T-helper 1 cell (primary cell): ENCODE results near the gene SOX10.

Source experiments
- DNase-seq, 5 donors: peaks; one replicate each; pipeline ENCODE4 v3.0.0-alpha.2; 2012 to 2020

Gene SOX10

DNA sequence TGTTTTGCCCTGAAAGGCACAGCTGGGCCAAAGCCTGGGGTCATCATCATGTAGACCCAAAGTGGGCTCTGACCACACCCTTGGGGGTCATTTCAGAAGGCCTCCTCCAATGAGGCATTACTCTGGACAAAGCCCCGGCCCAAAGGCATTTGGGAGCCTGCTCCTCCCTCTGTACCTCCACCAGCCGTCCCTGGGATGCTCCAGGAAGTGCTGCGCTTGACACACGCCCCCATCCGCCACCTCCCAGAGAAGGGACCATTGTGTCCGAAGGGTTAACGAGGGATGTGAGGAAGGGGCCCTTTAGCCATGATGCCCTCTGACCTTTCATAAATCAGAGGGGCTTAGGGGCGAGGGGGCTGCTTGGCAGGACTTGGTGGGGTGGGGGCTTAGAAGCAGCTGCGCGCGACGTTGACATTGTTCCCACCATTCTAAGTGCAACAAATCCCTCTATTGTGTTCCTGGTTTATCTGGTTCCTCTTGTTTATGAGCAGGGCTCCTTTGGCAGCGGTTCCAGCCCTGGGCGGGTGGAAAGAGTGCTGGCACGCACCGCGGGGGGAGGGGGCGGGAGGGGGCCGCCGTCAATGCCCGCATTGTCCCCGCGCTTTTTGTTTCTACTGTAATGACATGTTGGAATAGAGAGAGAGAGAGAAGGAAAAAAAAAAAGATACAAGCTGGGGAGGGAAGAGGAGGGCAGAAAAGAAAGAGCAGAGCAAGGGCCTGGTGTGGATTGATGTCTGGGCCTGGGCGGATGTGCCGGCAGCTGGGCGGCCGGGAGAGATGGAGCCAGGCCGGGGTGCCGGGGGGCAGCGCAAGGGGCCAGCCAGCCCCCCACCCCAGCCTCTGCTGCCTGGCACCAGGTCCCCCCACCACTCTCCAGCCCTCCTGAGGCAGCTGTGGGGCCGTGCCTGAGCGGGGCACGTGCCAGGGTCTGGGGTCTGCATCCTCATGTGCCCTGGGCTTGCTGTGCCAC is 32.1 kb upstream of the SOX10 start:
- no peak for DNase-seq

DNA sequence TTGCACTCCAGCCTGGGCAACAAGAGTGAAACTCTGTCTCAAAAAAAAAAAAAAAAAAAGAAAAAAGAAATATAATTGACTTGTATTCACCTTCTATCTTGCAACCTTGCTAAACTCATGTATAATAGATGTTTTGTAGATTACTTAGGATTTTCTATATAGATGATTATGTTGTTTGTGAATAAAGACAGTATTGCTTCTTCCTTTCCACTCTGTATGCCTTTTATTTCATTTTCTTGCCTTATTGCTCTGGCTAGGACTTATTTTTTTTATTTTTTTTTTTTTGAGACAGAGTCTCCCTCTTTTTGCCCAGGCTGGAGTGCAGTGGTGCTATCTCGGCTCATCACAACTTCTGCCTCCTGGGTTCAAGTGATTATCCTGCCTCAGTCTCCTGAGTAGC is 29.7 kb upstream of the SOX10 start:
- no peak for DNase-seq

DNA sequence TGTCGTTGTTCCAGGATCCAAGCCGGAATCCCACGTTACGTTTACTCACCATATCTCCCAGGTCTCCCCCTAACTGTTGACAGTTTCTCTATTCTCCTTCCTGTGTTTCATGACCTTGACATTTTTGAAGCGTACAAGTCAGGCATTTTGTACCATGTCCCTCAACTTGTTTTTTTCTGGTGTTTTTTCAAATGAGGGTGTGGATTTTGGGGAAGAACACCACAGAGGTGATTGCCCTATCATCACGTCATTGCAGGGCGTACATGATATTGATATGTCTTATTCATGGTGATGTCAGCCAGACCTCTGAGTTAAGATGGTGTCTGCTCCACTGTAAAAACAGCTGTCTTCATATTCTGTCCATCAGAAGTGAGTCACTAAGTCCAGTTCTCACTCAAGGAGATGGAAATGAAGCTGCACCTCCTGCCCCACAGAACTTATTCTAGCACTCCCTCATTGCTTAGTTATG is 28.3 kb upstream of the SOX10 start:
- DNase-seq = no peak

DNA sequence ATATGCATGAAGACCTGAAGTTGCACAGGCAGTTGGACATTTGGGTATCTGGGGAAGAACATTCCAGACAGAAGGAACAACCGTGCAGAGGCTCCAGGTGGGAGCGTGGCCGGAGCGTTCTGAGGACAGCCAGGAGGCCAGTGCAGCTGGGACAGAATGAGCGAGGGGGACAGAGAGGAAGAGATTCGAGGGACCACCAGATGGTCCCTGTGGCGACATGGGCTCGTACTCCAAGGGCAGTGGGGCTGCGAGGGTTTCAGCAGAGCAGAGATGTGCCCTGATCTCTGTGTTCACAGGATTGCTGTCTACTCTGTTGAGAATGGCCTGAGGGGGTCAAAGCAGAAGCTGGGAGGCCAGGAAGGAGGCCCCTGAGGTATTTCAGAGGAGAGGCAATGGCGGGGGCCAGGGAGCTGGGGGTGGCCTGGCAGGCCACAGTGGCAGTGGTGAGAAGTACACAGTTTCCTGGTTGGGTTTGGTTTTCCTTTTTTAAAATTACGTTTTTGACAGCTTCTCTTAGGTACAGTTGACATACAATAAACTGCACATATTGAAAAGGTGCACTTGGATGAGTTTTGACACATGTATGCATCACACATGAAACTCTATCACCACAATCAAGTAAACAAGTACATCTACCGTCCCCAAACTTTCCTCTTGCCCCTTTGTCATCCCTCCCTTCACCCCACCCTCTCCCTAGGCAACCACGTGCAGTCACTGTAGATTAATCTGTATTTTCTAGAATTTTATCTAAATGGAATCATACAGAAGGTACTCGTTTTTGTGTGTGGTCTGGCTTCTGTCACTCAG is 24.8 kb upstream of the SOX10 start:
- DNase-seq = no peak

DNA sequence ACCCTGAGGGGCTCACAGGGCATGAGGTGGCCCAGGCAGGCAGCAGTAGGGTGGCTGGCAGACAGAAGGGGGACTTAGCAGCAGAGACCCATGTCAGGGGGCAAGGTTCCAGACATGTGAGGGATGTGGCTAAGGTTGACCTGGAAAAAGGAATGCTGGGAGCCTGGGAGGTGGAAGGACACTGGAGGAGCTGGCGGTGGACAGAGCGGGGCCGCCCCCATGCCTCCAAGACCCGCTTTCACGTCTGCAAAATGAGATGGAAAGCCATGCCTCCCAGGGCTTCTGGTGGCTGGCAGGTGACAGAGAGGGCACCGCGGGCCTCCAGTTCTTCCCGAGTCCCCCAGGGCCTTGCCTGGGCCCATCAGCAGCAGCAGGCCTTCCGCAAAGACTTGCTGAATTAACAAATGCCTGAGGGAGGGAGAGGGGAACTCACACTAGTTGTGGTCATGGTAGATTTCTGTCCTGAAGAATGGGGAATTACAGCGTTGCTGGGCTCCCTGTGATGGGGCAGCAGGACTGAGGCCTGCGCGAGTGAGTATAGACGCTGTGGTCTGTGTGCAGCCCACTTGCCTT is 23.1 kb upstream of the SOX10 start:
- DNase-seq = no peak

DNA sequence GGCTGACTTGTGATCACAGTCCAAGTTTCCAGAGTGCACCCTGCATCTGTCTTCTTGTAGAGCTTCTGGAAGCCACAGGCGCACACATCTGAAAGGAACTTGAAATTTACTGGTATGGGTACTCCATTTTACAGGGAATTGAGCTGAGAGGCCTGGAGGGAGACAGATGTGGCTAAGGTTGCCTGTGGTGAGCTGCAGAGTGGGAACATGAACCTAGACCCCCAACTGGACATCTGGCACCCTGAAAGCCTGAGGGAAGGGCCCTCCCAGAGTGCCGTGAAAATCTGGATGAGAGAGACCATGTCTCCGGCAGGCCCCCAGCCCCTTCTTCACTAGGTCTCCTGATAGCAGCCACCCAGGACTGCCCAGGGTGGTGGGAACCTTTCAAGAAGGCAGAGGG is 22.6 kb upstream of the SOX10 start:
- no peak for DNase-seq

DNA sequence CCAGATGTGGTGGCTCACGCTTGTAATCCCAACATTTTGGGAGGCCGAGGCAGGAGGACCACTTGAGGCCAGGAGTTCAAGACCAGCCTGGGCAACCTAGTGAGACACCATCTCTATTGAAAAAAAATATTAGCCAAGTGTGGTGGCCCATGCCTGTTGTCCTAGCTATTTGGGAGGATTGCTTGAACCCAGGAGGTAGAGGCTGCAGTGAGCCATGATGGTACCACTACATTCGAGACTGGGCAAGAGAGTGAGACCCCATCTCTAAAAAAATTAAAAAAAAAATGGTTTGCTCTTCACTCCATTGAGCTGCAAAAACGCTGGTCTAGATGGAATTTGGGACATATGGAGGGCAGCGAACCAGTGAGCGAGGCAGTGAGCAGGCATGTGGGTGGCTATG is 21.6 kb upstream of the SOX10 start:
- DNase-seq = no peak

DNA sequence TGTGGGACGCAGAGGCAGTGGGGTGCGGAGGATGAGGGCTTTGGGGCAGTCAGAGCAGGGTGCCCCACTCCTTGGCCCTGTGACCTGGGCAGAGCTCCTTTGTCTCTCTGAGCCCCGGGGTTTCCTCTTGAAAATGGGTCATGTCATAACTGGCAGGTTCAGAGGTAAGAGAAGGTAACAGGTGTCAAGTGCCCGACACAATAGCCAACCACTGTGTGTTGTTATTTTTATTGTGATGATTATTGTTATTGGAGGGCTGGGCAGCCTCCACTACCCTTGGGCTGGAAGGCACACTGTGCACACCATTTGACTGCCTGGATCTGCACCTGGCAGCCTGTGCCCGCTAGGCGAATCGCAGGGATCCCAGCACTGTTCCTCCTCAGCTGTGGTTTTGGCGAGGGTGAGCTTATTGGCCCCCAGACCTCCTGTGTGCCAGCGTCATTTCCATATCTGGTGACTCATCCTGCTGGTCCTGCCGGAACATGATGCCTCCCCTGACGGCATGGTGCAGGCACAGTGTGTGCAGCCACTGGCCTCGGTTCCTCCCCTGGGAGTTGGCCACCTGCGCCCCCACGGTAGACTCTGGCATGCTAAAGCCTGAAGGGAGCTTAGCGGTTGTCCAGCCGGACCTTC is 15.4 kb upstream of the SOX10 start:
- no peak for DNase-seq

DNA sequence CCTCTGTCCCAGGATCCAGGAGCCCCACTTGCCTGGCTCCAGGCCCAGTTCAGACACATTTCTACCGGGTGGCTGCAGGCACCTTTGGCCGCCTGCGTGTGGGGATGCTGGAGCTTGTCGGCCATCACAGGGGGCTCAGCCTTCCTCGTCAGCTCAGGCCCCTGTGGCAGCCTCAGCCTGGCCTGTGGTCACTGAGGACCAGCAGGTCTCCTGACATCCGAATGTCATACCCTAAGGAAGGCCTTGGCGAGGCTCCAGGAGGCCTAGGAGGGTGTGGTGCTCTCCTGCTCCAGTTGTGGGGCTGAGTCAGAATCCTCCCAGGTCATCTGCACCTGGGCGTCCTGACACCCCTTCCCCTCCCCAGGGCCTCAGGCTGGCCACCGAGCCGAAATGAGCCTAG is 14.9 kb upstream of the SOX10 start:
- DNase-seq = no peak

DNA sequence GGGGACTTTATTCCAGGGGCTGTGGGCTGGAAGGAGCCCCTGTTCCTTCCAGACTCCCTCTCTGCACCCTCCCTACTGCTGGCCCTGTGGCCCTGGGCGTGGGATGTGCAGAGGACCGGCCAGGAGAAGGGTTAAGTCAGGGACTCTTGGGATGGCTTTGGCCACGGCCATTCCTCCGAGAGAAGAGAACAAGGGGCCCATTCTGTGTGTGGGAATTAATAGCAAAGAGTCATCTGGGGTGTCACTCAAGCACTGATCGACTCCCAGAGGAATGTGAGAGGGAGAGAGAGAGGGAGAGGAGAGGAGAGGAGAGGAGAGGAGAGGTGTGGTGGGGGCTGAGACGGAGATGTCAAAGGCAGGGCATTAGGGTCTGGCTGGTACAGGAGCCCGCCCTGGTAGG is 14.2 kb upstream of the SOX10 start:
- DNase-seq = no peak

DNA sequence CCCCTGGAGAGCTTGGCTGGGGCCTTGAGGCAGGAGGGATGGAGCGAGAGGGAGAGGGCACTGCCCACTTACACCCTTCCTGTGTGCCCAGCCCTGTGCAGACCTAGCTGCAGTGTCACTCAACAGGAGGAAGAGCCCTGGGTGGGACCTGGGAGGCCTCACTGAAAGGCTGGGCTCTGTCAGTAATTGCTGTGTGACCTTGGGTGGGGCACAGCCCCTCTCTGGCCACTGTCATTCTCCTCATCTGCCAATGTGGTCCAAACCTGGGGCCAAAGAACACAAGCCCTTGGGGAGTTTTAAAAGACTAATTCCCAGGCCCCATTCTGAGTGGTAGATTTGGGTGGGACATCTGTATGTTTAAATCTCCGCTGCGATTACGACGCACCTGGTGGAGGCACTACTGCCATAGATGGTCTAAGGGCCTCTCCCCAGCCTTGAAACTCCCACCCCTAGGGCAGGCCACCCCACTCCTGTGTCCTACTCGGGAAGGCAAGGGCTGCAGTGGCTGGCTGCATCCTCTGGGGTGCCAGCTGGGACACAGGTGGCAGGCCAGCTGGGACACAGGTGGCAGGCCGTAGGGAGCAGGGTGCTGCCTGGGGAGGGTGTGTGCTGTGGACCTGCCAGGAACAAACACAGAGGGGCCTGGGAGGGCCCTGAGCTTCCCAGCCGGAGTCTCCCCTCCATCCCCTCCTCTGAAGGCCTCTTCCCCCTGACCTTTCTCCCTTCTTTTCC is 12.3 kb upstream of the SOX10 start:
- DNase-seq = no peak

DNA sequence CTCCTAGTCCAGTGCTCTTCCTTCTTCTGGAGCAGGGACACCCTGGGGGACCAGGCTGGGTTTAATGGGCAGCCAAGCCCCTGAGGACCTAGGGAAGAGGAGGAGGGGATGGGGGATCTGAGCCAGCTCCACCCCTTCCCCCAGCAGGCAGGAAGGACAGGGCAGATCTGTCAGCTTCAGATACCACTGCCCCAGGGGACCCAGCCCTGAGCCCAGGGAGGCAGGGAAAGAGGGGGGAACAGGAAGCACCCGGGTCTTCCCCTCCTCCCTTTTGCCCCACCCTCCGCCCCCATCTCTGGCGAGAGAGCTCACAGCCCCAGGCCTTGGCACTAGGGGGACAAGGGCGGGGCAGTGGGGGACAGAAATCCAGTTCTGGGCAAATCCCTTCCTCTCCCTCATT is 11.7 kb upstream of the SOX10 start:
- no peak for DNase-seq

DNA sequence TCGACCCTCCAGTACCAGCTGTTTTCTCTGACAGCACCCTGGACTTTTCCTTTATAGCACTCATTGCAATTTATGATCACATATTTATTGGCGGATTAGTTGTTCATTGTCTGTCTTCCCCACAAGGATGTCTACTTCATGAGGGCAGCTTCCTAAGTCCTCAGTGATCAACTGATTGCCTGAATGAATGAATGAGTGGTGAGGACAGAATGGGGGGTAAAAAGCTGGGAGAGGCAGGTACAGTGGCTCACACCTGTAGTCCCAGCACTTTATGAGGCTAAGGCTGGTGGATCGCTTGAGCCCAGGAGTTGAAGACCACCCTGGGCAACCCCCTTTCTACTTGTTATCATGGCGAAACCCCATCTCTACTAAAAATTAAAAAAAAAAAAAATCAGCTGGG is 11.1 kb upstream of the SOX10 start:
- no peak for DNase-seq

DNA sequence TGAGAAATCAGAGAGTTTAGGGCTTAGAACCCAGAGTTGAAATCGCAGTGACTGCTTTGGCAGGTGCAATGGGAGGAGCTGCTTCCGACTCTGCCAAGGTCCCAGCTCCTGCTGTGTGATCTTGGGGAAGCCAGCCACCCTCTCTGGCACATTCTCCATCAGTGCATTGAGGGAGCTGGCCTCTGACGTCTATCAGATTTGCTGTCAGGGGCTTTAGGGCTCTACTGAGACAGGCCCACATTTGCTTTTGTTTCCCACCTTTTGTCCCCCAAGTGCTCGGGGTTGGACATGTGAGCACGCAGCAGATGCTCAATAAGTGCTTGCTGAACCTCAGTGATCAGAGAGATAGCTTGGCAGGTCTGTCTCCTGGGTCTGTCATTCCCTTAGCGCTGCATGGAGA is 10.6 kb upstream of the SOX10 start:
- no peak for DNase-seq

DNA sequence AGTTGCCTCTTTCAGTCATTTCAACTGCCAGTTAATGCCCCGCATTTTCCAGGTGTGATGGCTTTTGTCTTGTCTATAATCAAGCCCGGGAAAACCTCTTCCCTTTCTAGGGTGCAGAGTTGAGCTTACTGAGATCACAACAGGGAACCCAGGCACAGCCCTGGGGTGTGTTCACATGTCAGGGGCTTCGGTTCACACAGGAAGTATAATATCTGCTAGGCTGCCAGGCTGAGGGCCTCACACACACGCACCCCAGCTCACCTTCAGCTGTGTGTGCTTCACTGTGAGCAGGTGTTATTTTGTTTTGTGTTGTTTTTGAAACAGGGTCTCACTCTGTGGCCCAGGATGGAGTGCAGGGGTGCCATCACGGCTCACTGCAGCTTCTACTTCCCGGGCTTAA is 9.7 kb upstream of the SOX10 start:
- no peak for DNase-seq

DNA sequence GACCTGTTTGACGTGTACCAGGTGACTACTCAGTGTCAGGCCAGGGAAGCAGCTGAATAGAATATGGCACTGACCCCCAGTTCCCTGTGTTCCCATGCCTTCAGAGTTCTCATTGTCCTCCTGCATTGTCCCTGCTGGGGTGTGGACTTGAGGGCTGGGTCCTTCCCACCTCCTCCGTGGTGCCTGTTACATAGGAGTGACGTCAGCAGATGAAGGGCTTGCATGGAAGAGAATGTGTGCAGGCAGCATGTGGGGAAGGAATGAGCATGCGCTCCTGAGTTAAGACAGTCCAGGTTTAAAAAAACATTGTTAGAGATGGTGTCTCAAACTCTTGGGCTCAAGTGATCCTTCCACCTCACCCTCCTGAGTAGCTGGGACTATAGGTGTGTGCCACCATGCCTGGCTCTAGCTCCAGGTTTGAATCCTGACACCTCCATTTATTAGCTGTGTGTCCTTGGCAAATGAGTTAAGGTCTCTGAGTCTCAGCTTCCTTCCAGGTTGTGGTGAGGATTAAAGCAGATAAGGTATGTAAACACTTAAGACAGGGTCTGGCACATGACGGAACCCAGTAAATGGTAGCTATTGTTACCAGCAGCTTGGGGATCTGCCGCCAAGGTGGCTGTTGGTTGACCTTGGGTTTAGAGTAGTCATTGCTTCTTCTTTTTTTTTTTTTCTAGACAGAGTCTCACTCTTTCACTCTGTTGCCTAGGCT is 7.5 kb upstream of the SOX10 start:
- DNase-seq = no peak

DNA sequence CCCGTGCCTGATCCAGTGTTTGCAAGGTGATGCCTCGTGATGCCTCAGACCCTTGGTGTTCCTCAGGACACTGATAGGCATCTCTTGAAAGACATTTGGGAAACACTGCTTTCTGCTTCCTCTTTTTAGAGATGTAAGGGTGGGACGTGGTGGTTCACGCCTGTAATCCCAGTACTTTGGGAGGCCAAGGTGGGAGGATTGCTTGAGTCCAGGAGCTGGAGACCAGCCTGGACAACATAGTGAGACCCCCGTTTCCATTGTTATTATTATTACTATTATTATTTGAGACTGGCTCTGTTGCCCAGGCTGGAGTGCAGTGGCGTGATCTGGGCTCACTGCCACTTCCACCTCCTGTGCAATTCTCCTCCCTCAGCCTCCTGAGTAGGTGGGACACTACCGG is 6.5 kb upstream of the SOX10 start:
- DNase-seq = no peak

DNA sequence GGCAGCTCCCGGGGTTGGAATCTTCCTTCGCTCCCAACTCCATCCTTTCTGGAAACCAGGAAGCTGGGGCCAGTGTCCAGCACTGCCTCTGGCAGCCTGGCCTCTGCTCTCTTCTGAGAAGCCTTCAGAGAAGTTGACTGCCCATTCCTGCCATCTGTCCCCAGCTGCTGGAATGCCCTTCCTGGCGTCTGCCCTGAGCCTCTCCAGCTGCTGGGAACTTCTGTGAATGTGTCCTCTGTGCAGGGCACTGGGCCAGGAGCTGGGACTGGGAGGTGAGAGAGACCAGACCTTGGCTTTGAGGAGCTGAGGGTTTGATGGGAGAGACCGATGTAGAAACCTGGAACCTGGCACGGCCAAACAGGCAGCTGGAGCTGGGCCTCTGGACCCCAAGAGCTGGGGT is 5.9 kb upstream of the SOX10 start:
- no peak for DNase-seq

DNA sequence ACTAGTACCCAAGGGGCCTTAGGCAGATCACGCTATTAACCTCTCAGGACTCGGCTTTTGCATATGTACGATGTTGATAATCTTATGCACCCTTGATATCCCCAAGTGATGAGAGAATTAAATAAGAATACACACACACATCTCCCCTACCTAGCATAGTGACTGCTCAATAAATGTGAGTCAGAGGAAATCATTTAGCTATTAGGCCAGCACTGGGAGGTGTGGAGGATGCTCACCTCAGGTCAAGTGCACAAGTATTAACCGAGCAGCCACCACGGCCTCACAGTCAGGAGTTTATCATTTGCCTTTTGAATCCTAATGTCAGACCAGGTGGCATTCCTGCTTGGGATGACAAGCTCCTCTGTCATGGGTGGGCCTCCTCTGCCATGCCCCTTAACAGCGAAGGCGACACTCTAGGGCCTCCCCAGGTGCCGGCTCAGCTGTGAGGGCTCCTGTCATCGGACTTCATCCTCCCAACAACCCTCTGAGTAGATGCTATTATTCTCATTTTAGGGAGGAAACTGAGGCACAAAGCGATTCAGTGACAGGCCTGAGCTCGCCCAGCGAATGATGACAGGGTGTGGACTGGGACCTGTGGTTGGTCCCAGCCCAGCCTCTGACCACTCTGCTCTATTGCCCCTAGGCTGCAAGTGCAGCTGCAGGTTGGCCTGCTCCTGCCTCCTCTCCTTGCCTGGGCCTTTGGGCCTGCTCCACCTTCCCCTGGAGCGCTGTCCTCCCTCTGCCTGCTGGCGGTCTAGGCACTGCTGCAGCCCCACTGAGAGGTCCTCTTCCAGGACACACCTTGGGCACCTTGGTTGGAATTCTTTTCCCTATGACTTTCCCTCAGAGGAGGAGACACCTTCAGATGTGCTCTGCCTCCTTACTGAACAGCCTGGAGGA is 5.0 kb upstream of the SOX10 start:
- DNase-seq = no peak

DNA sequence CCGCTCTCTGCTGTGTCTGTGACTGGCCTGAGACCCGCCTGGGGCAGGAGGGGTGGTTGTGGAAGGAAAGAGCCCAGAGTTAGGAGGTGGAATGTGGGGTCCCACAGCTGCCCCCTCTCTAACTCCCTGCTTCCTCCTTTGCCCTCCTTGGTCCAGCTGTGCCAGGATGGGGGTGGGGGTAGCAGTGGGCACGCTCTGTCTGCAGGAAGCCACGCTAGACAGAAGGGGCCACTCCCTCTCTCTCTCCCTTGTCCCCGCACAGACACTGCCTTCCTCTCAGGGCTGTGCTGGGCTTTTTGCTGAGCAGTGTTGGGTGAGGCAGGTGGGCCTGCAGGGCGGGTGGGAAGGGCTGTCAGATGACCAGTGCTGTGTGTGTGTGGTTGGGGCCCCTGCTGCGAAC is 2.0 kb upstream of the SOX10 start:
- DNase-seq = no peak
